Measurements from ENCODE around the gene PSG5.
"Not testable (repeated sequence)": the region's sequence is repeated elsewhere in the genome, so short reads cannot be mapped to it uniquely, and the experiment has no call there.

GRCh38 chr19:43149788-43150187 is 36.5 kb downstream of the PSG5 start:
- TF ChIP-seq CTCF (IDR thresholded peaks at IDR 0.05; ENCODE audit: low read depth, low read length, poor library complexity, severe bottlenecking); EZH2phosphoT487 (IDR thresholded peaks at IDR 0.05; ENCODE audit: borderline replicate concordance, low read length): not testable (repeated sequence)

All from DOHH2 (cell line).